ENCODE data around the gene MZB1.
A peak's percentile ranks its signal among the peaks of the same experiment; 100 is the strongest.
"Not testable (repeated sequence)": the region's sequence is repeated elsewhere in the genome, so short reads cannot be mapped to it uniquely, and the experiment has no call there.

Gene MZB1

GRCh38 chr5:139410121-139410992, 20.6 kb upstream of the MZB1 start:
- no peak for DNase-seq

DNA sequence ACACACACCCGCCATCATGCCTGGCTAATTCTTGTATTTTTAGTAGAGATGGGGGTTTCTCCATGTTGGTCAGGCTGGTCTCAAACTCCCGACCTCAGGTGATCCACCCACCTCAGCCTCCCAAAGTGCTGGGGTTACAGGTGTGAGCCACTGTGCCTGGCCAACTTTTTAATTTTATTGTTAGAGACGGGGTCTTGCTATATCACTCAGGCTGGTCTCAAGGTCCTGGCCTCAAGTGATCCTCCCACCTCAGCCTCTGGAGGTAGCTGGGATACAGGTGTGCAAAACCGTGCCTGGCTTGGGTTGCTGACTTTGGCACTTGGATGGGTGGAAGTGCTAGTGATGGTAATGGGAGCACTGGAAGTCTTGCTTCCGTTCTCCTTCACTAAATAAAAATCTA, 19.4 kb upstream of the MZB1 start:
- not testable (repeated sequence) for DNase-seq

DNA sequence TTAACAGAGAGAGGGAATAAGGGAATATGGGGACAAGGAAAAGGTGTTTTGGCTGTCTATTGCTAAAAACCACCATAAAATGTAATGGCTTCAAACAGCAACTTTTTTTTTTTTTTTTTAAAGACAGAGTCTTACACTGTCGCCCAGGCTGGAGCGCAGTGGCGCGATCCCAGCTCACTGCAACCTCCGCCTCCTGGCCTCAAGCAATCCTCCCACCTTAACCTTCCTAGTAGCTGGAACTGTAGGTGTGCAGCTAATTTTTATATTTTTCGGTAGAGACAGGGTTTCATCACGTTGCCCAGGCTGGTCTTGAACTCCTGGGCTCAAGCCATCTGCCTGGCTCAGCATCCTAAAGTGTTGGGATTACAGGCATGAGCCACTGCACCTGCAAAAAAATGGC, 18.5 kb upstream of the MZB1 start:
- no peak for DNase-seq

GRCh38 chr5:139407517-139407916, 17.8 kb upstream of the MZB1 start:
- DNase-seq: no peak

GRCh38 chr5:139406963-139407362, 17.2 kb upstream of the MZB1 start:
- DNase-seq: no peak

DNA sequence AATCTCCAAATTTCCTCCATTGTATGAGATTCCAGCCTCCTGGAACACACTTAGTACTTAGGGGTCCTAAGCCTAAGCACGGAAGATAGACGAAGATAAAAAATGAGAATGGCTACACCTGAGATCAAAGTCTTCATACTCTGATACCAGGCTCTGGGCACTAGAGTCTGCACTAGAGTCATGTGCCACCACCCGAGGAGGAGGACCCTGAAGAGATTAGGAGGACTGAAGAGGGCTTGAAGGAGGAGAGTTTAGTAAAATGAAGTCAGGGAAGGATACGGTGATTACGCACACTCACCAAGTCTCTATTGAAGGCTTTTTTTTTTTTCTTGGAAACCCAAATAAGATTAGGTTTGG, 14.7 kb upstream of the MZB1 start:
- peak; percentile 19 for DNase-seq

GRCh38 chr5:139403787-139404483, 14.2 kb upstream of the MZB1 start, which contains the start of gene SPATA24:
TSS of gene SPATA24 (minus strand) at chr5:139404089. CDS start at chr5:139404060, 29 bp downstream.
- DNase-seq: peak; percentile 78

DNA sequence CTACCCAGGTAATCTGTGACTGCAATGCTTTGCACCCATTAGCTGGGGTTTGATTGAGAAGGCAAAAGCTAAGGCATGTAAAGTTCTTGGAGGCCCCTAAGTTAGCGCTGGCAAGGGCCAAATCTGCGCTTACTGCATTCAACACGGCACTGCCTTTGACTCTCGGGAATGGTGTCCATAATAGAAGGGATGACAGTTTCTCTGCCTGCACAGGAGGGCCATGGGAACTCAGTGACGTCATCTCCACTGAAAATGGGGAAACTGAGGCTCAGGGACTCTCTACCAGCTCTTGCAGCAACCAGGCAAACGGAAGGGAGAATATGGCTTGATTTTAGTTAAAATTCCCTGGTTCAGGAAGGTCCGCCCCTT, 13.7 kb upstream of the MZB1 start:
- no peak for DNase-seq

GRCh38 chr5:139402561-139403158, 12.9 kb upstream of the MZB1 start:
- DNase-seq: no peak

DNA sequence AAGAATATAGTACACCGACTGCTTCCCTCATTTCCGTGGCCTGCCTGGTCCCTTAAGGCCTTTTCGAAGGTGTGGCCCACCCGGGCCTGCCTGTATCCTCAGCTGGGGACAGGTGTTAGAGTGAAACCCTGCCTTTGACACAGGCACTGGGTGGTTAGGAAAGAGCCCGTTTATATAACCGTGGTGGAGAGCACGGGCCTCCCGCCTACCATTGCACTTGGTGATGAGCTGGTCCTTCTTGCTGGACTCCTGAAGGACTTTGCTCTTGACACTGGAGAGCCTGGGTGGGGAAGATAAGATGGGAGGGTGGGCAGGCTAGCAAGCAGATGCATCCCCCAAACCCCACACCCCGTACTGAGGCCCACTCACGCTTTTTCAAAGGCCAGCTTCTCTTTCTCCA, 11.8 kb upstream of the MZB1 start:
- DNase-seq: no peak

DNA sequence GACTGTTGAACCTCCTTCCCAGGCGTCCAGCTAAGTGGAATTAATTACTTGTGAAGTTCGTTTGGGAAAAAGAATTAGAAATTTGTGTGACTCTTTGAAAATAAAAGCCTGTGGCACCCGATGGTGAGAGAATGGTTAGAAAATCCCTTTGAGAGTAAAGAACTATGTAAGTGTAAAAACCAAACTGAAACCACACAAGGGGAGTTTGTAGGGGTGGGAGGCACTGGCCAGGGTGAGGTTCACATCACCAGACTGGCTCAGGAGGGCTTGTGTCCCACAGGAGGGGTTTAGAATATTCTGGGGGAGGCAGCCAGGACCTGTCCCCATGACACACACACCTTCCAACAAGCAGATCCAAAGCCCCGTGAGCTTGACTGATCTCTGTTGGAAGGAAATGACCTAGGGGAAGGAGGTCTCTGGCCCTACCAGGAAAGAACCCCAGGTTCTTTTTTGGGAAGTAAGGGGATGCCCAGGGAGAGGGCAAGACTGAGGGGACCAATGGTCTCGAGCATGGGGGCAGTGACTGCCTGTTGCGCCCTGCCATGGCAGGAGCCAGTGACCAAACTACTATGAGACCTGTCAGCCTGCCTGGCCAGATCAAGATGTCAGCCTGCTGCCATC, 9.9 kb upstream of the MZB1 start:
- DNase-seq: no peak

DNA sequence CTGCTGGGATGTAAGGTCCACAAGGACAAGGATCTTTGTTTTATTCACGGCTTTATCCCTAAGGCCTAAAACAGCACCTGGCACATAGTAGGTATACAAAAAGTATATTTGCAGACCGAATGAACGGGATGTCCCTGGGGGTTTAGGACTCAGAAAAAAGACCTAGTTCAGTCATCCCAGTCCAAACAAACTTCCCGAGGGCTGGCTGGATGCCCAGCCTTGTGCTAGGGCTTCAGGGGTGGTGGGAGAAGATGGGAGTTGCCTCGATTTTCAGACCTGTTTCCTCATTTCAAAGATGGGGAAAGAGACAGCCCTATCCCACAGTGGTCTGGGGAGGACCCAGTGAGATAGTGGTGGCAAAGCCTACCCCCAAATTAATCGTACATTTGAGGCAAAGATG, 8.2 kb upstream of the MZB1 start:
- DNase-seq: no peak

GRCh38 chr5:139396691-139397090, 7.0 kb upstream of the MZB1 start:
- DNase-seq: no peak

GRCh38 chr5:139395844-139396640, 6.3 kb upstream of the MZB1 start:
- no peak for DNase-seq

DNA sequence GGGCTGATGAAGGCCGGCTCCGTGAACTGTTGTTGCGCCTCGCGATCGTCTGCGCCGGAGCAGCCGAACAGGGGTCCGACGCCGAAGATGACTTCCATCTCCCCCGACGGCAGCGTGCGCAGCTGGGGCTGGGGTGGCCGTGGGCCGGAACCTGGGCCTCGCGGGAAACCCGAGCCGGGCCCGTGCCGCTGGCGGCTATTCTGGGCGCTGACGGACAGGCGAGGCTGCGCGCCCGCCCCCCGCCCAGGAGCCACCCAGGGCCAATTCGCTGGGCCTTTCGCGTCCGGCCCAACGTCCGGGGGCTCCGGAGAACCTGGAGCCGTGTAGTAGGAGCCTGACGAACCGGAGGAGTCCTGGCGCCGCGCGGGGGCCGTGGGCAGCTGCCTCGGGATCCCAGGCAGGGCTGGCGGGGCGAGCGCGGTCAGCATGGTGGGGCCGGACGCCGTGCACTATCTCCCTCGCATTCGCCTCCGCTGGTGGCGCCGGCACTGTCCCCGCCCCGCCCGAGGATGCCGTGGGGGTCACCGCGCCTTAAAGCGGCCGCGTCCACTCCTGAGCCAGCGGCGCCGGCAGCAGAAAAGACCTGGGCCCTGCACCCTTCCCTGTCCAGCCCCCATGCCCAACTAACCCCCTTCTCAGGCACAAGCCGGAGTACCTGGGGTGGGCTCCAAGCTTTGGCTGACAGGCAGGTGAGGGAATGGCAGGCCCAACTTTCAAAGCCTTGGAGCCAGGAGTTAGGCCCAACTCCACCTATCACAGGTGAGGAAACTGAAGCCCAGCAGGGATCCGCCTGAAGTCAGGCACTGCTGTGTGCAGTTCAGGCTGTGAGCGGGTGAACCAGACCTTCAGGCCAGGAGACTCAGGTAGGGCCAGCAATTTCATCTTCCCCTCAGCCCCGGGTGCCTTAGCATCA, 5.2 kb upstream of the MZB1 start, which contains the start of gene PROB1:
Gene PROB1 (minus strand): TSS at position 451 of the 913 bp plus-strand sequence. CDS start 23 bp downstream, at position 428.
- DNase-seq: no peak

DNA sequence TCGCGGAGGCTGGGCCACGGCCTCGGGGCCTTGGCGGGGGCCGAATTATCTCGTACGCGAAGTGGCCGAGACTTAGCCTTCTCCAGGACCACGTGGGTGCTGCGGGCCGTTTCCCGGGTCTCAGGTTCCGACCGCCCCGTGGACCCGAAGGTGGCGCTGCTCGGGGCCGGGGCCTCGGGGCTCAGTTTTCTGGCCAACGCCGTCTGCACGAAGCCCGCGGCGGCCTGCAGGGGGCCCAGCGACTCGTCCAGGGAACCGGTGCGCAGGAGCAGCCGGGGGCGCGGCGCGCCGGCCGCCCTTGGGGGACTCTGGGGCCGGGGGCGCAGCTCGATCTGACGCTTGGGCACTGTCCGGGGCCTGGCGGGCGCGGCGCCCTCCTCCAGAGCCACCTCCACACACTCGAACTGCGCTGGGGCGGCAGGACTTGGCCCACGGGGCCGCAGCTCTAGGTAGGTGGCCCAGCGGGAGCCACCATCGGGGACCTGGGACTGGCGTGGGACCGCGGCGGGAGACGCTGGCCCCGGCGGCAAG, 4.5 kb upstream of the MZB1 start:
- no peak for DNase-seq

- peak; percentile 4 for DNase-seq
These were observed 3.9 kb upstream of the MZB1 start for GRCh38 chr5:139393497-139394122.

- peak; percentile 47 for DNase-seq
These were observed 3.2 kb upstream of the MZB1 start for GRCh38 chr5:139392678-139393496.

GRCh38 chr5:139392324-139392677, 2.6 kb upstream of the MZB1 start:
- DNase-seq: no peak

All from DMS79 treated with DMSO at 0.1 percent for 48 hours (cell line).